Uterus (tissue), 2 donors: Measurements from ENCODE around the gene SMYD4.

ENCODE experiments used
- POLR2A ChIP-seq, 2 donors: fragments of 450-650 bp; IDR thresholded peaks; one replicate each; pipeline ENCODE4 v1.6.1; 2016; ENCODE audit warnings: antibody characterized with exemption in 2 of 2, mild to moderate bottlenecking in 1 of 2, moderate library complexity in 1 of 2
- TF ChIP-seq, protein P1 (sequence below), 4 experiments: fragments of 200-600 bp in 2 of 4; fragments of 450-650 bp in 2 of 4; sonication (generic) in 2 of 4; IDR thresholded peaks; one replicate each; pipeline ENCODE4 v1.5.1; 2016 to 2019; ENCODE audit warnings: antibody characterized with exemption in 4 of 4, mild to moderate bottlenecking in 2 of 4, moderate library complexity in 1 of 4

GRCh38 chr17:1800712-1801111 is 29.0 kb downstream of the SMYD4 start:
- TF ChIP-seq, protein P1, sequence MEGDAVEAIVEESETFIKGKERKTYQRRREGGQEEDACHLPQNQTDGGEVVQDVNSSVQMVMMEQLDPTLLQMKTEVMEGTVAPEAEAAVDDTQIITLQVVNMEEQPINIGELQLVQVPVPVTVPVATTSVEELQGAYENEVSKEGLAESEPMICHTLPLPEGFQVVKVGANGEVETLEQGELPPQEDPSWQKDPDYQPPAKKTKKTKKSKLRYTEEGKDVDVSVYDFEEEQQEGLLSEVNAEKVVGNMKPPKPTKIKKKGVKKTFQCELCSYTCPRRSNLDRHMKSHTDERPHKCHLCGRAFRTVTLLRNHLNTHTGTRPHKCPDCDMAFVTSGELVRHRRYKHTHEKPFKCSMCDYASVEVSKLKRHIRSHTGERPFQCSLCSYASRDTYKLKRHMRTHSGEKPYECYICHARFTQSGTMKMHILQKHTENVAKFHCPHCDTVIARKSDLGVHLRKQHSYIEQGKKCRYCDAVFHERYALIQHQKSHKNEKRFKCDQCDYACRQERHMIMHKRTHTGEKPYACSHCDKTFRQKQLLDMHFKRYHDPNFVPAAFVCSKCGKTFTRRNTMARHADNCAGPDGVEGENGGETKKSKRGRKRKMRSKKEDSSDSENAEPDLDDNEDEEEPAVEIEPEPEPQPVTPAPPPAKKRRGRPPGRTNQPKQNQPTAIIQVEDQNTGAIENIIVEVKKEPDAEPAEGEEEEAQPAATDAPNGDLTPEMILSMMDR (IDR thresholded peaks at IDR 0.05) = no peak
- no peak for TF ChIP-seq POLR2A (IDR thresholded peaks at IDR 0.05)
